Left lung (tissue), 10 donors: Measurements from ENCODE around the gene ODAD4. TPM values are rescaled to one million over a fixed set of nuclear protein-coding genes. Genes with fewer than 3 reads are reported as not detected.

Experiments used
- ATAC-seq: fragments of 200-7000 bp; cut with Tn5 transposase; one replicate; pipeline ENCODE4 v1.9.1; 2020; ENCODE audit warnings: moderate library complexity
- DNase-seq, 4 donors: peaks; one replicate each; pipeline ENCODE4 v3.0.0-alpha.2; 2013 to 2020
- H3K27ac ChIP-seq, 2 donors: fragments of 200-600 bp; sonication (generic) in 1 of 2; one replicate each; pipeline versions ENCODE4 v1.5.0 to v1.8.0; 2020 to 2021
- H3K27me3 ChIP-seq, 2 donors: fragments of 200-600 bp; sonication (generic) in 1 of 2; one replicate each; pipeline versions ENCODE4 v1.5.0 to v1.8.0; 2020 to 2021
- H3K36me3 ChIP-seq, 2 donors: fragments of 200-600 bp; sonication (generic) in 1 of 2; one replicate each; pipeline versions ENCODE4 v1.5.0 to v1.8.0; 2020 to 2021
- H3K4me1 ChIP-seq, 2 donors: fragments of 200-600 bp; one replicate each; pipeline ENCODE4 v1.8.0; 2021
- H3K4me3 ChIP-seq, 2 donors: fragments of 200-600 bp; sonication (generic) in 1 of 2; one replicate each; pipeline versions ENCODE4 v1.5.0 to v1.8.0; 2020 to 2021; ENCODE audit warnings: mild to moderate bottlenecking in 1 of 2
- H3K9me3 ChIP-seq, 2 donors: fragments of 200-600 bp; sonication (generic) in 1 of 2; one replicate each; pipeline versions ENCODE4 v1.5.0 to v1.8.0; 2020 to 2021
- CTCF ChIP-seq, 2 donors: fragments of 200-600 bp; sonication (generic) in 1 of 2; IDR thresholded peaks; one replicate each; pipeline versions ENCODE4 v1.5.0 to v1.8.0; 2021; ENCODE audit warnings: antibody characterized with exemption in 2 of 2
- intact Hi-C, 2 donors: fragments of 100-400 bp; cut with DNase I; formaldehyde crosslinking; loops; one replicate each; pipeline versions ENCODE4 v1.11.2 to v1.14.2; 2022
- polyA plus RNA-seq, 6 donors: library from polyadenylated mRNA; unstranded; fragments of 120-200 nt; gene quantifications; one replicate each; pipeline ENCODE4 v1.2.1, GENCODE V29; 2013; ENCODE audit not compliant: insufficient read length in 6 of 6
- total RNA-seq, 2 donors: library from RNA; stranded (reverse); fragmentation: NEBNext Ultra II Directional; extraction: Animal tissue kit (Norgen Biotek cat#: 25700); gene quantifications; one replicate each; pipeline ENCODE4 v1.2.1, GENCODE V29; 2021
- donor health status: DM: no; HTN: yes; CAD: no.
- donor health status: DM: no; HTN: no; CAD: no.

The ODAD4 gene
- total and polyA plus RNA-seq, 8 donors, result 0.73 to 7.8 (median 5.6) TPM

GRCh38 chr17:41907185-41907556 is 23.2 kb upstream of the ODAD4 start:
- no peak overlapping the region for H3K27ac ChIP-seq
- TF ChIP-seq CTCF (IDR thresholded peaks at IDR 0.05), result no peak
- H3K9me3 ChIP-seq, result no peaks in the 10 kb centered on the region
- intact Hi-C loops, result no loop called here
- H3K4me1 ChIP-seq, result no peaks in the 10 kb centered on the region
- no peaks in the 10 kb centered on the region for H3K27me3 ChIP-seq
- DNase-seq (no peak), ATAC-seq (peak; percentile 34)
- H3K4me3 ChIP-seq, result no peak overlapping the region
- H3K36me3 ChIP-seq, result peaks cover 5 to 100% of the 10 kb centered on the region in 2 donors

GRCh38 chr17:41907633-41908539 is 22.5 kb upstream of the ODAD4 start:
- no peaks in the 10 kb centered on the region for H3K4me1 ChIP-seq
- TF ChIP-seq CTCF (IDR thresholded peaks at IDR 0.05), result no peak
- no peaks in the 10 kb centered on the region for H3K9me3 ChIP-seq
- intact Hi-C loops, result no loop called here
- H3K36me3 ChIP-seq, result peaks cover 5 to 100% of the 10 kb centered on the region in 2 donors
- H3K27me3 ChIP-seq, result no peaks in the 10 kb centered on the region
- no peak overlapping the region for H3K27ac ChIP-seq
- ATAC-seq (no peak), DNase-seq (no peak)
- no peak overlapping the region for H3K4me3 ChIP-seq

GRCh38 chr17:41909088-41909487 is 21.3 kb upstream of the ODAD4 start:
- no peaks in the 10 kb centered on the region for H3K27me3 ChIP-seq
- H3K4me3 ChIP-seq, result no peak overlapping the region
- intact Hi-C loops, result no loop called here
- no peak overlapping the region for H3K27ac ChIP-seq
- DNase-seq (no peak), ATAC-seq (no peak)
- H3K4me1 ChIP-seq, result peaks cover 2 to 8% of the 10 kb centered on the region in 2 donors
- TF ChIP-seq CTCF (IDR thresholded peaks at IDR 0.05), result no peak
- H3K9me3 ChIP-seq, result no peaks in the 10 kb centered on the region
- peaks cover 5 to 100% of the 10 kb centered on the region in 2 donors for H3K36me3 ChIP-seq

GRCh38 chr17:41910701-41911391 is 19.6 kb upstream of the ODAD4 start:
- Histone ChIP-seq H3K36me3 (peaks cover 0 to 84% of the 10 kb centered on the region in 2 donors), H3K4me3 (no peak overlapping the region), H3K27me3 (no peaks in the 10 kb centered on the region), H3K27ac (no peak overlapping the region), H3K9me3 (no peaks in the 10 kb centered on the region), H3K4me1 (peaks cover 10 to 25% of the 10 kb centered on the region in 2 donors)
- DNase-seq, result no peak
- ATAC-seq, result no peak
- TF ChIP-seq CTCF (IDR thresholded peaks at IDR 0.05), result no peak
- intact Hi-C loops, result no loop called here

- Histone ChIP-seq H3K4me3 (no peak overlapping the region), H3K36me3 (peaks cover 0 to 68% of the 10 kb centered on the region in 2 donors), H3K27me3 (no peaks in the 10 kb centered on the region), H3K27ac (no peak overlapping the region), H3K4me1 (peaks cover 17 to 43% of the 10 kb centered on the region in 2 donors), H3K9me3 (no peaks in the 10 kb centered on the region)
- DNase-seq (no peak), ATAC-seq (no peak)
- intact Hi-C loops, result no loop called here
- no peak for TF ChIP-seq CTCF (IDR thresholded peaks at IDR 0.05)
Observed at GRCh38 chr17:41912925-41913324, 17.5 kb upstream of the ODAD4 start.
